VCaP (cell line): ENCODE measurements around the gene IQCM.

Source experiments
- H3K27ac ChIP-seq: fragments of 450-650 bp; 2 replicates; pipeline ENCODE4 v1.5.1; 2017
- TF ChIP-seq, protein P1 (sequence below): fragments of 450-650 bp; conservative IDR thresholded peaks from 2 replicates; pipeline ENCODE4 v1.5.1; 2017; ENCODE audit warnings: mild to moderate bottlenecking, moderate library complexity

IQCM gene

GRCh38 chr4:149595500-149595899 is 220.1 kb downstream of the IQCM start:
- TF ChIP-seq, protein P1, sequence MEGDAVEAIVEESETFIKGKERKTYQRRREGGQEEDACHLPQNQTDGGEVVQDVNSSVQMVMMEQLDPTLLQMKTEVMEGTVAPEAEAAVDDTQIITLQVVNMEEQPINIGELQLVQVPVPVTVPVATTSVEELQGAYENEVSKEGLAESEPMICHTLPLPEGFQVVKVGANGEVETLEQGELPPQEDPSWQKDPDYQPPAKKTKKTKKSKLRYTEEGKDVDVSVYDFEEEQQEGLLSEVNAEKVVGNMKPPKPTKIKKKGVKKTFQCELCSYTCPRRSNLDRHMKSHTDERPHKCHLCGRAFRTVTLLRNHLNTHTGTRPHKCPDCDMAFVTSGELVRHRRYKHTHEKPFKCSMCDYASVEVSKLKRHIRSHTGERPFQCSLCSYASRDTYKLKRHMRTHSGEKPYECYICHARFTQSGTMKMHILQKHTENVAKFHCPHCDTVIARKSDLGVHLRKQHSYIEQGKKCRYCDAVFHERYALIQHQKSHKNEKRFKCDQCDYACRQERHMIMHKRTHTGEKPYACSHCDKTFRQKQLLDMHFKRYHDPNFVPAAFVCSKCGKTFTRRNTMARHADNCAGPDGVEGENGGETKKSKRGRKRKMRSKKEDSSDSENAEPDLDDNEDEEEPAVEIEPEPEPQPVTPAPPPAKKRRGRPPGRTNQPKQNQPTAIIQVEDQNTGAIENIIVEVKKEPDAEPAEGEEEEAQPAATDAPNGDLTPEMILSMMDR = no peak
- H3K27ac ChIP-seq = no peak overlapping the region

DNA sequence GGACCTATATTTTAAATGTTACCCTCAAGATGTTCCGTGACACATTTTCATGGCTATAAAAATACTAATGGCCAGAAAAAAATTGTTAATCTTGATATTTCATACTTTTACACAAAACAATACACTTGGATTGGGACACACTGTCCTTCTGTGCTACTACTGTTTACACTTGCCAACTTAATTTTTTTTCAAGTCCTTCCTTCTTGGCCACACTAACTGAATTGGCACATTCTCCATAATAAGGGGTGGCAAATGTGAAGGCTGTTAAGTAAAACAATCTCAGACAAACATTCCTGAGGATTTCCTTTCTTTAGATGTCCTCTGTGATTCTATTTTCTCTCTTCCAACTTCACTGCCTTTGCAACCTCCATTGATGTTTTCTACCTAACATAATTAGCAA is 225.8 kb downstream of the IQCM start:
- TF ChIP-seq, protein P1 = no peak
- H3K27ac ChIP-seq = no peak overlapping the region

DNA sequence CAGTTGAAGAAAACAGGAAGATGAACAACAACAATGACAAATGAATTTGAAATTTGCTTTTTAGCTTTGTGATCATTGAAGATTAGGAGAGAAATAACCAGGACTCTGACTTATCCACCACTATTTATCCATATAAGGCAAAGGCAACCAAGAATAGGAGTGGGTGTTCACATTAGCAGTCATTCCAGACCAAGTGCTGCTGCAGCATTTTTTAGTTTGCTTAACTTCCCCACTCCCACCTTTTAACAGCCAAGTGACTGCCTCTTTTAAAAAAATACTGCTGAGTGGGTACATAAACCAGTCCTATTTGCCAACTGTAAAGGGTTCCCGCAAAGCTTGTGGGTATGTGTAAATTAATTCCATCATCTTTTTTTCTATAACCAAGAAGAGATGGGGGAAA is 230.9 kb downstream of the IQCM start:
- TF ChIP-seq, protein P1 = no peak

DNA sequence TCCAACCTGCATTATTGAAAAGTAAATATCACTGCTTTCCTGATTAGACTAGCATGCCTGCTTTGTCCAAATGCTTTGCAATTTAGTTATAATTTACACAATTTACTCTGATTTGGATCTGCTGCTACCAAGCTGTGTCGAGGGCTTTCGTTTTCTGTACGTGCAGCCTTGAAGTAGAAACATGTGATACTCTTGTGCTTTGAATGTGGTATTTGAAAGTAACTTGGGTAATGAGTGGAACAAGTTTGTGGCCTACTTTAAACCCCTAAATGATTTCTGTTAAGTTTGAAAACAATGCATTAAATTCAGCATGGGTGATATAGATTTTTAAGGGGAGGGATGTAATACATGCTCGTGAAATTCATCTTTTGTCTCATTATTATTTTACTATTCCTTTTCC is 240.7 kb downstream of the IQCM start:
- H3K27ac ChIP-seq = no peak overlapping the region
- TF ChIP-seq, protein P1 = no peak

More for the DNA sequence above, 230.9 kb downstream of the IQCM start:
- H3K27ac ChIP-seq = no peak overlapping the region

- TF ChIP-seq, protein P1 = no peak
- H3K27ac ChIP-seq = no peak overlapping the region
These were observed 242.9 kb downstream of the IQCM start for GRCh38 chr4:149572716-149573115.

DNA sequence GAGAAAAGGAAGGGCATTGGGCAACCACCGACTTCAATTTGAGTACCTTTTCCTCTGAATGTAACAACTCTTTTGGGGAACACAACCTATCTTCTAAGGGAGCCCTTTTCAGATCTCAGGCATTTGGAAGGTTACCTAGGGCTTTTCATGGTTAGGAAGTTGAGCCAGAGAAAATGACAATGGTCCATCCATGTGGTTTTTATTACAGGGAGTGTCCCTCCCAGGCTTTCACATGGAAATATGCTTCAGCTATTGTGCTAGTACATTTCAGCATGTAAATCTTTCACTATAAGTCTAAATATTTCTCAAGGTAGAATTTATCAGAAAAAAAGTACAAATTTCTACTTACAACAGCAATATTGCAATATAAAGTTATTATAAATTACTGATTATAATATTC is 259.8 kb downstream of the IQCM start:
- H3K27ac ChIP-seq = no peak overlapping the region
- TF ChIP-seq, protein P1 = no peak

DNA sequence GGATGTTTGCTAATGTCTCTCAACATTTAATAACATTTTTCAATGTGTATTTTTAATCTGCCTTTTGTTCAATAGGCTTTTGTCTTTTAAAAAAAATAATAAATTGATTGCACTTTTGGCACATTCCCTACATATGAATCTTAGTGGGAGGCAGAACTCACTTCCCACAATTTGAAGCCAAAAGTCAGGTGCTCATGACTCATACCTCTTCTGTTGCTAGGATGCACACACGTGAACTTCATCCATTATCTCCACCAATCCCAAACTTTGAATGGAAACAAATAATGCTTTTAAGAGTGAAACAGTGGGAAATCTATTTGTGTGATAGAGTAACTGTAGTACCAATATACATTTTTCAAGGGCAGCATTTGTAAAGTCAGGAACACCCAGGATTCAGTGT is 260.5 kb downstream of the IQCM start:
- TF ChIP-seq, protein P1 = no peak
- H3K27ac ChIP-seq = no peak overlapping the region
